Left hindlimb (tissue), 1 donor: ENCODE data around the gene PRCD.
A peak's percentile ranks its signal among the peaks of the same experiment; 100 is the strongest.

Experiments
- DNase-seq: peaks from one replicate; pipeline ENCODE4 v3.0.0-alpha.2; 2018

The PRCD gene

DNA sequence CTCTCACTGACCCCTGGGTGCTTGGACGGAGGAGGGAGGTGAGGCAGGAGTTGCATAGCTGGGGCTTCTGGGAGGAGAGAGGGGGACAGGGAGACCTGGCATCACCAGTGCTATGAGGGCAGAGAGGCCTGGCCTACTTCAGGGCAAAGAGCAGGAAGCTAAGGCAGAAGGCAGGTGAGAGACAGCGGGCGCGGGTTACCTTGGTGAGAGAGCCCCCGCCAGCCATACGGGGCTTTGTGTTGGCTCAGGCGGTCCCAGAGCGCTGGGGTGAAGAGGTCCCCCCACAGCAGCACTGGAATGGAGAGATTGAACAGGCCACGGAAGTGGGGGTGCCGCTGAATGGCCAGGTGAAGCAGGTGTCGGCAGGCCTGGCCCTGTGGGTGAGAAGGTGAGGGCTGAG, 34.3 kb downstream of the PRCD start:
- no peak for DNase-seq

DNA sequence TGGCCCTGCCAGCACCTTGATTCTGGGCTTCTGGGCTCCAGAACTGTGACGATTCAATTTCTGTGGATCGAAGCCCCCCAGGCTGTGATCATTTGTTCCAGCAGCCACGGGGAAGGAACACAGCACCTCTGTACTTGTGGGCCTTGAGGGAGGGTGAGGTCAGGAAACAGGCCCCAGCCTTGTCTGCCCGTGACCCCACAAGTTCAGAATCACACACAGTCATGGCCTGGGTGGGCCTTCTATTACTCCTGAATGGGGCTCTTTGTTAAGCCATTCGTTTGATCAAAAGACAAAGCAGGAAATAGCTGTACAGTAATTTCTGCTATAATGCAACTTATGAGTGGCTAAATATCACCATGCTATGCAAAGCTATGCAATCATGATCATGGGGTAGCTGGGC, 35.7 kb downstream of the PRCD start:
- DNase-seq, result no peak

DNA sequence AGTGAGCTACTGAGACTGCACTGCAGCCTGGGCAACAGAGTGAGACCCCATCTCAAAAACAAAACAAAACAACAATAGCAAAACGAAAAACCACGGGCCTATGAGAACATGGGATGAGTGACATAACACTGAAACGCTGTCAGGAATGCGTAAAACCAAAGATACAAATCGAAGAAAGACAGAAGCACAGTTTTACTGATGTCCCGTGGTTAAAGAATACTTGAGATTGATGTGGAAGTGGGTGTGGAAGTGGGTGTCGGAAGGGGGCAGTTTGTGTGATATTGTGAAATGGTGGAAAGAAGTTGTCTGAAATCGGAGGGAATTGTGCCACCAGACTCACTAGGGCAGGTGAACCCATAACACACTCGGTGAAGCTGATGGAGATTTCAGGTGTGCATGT, 36.3 kb downstream of the PRCD start:
- DNase-seq, result no peak

DNA sequence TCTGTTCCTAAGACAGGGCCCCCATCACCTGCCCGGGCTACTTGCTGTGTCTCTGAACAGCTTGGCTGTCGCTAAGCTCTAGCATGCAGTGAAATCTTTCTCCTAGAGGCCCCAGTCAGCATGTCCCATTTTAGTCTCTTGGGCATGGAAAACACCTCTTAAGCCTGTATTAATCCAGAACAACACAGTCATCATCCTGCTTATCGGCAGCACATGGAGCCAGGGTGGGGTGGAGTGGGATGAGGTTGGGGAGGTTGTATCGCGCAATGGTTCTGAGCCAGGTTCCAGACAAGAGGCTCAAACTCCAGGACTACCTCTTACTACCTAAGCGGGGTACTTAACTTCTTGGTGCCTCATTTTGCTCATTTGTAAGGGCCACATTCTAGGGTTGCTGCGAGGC, 38.0 kb downstream of the PRCD start:
- no peak for DNase-seq

DNA sequence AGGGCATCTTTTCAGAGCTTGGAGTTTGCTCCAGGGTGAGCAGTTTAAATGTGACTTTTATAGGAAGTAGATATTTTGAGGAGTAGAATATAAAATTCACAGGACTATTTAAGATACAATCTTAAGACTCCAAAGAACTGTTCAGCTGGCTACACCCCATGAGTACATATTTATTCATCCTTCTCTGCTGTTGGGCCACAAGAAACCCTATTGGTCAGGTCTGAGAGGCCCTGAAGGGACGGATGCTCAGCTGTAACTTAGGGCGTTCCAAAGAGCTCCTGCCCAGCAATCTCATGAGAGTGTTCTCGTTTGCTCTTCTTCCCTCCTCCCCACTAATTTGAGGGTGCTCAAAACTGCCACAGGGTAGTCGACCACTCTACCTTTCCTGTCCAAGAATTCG, 38.5 kb downstream of the PRCD start:
- no peak for DNase-seq

DNA sequence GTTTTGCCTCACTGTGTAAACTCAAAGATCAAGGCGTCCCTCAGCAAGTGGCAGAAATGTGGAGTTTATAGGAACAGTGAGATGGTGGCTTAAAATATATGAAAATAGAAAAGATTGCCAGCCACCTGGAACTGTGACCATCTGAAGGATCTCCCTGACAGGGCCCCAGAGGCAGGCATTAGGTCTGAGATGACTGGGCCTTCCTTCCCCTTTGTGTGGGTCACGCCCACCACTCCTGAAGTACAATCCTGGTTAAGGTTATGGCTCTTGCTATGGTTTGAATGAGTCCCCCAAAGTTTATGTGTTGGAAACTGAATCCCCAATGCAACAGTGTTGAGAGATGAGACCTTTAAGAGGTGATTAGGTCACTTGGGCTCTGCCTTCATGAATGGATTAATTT, 39.4 kb downstream of the PRCD start:
- DNase-seq, result no peak

DNA sequence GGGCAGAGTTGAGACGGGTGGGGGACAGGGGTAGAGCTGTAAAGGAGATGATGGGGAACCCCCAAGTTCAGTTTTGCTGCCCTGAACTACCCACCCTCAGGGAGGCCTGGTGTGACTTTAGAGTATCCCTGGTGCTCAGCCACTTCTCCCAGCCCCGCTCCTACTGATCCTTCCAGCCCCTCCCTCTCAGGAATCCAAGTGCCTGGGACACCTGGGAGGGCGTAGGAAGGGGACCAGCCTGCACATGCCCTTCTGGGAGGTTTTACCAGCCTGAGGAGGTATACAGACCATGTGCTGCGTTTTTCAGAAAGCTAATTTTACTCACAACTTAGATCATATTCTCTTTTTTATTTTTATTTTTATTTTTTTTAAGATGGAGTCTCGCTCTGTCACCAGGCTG, 41.7 kb downstream of the PRCD start:
- no peak for DNase-seq

DNA sequence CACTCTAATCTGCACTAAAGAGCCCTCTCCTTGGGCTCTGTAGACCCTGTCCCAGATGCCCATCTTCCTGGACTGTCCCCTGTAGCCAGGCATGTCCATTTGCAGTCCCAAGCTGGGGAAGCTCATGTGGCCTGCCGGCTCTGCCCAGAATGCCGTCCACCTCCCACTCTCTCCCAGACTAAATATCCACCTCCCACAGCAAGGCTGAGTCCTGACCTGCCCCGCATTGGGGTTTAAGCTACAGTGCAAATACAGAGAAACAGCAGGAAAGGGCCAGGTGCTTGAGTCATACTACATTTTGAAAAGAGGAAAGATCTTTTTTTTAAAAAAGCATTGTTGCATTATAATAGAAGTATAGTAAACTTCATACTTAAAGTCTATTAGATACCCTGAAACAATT, 42.8 kb downstream of the PRCD start:
- no peak for DNase-seq

DNA sequence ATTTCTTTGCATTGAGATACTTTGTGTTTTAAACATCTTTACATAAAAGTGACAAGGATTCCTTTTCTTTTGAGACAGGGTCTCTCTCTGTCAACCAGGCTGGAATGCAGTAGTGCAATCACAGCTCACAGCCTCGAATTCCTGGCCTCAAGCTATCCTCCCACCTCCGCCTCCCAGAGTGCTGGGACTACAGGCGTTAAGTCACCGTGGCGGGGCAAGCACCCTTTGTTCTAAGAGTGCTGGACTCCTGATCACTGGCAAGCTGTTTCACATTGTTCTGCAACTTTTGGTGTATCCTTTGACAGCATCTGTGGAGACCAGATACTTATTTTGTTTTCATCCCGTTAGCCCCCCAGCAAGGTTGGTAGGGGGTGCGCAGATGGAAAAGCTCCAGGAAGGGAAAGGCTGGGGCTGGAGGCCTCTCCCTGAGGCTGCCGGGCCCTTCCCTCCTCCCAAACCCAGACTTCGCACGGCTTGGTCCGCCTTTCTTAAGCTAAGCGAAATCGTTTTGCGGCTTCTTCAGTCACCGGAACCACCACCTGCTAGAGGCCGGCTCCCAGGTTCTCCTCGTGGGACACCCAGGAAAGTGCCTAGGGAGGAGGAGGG, 44.7 kb downstream of the PRCD start:
- no peak for DNase-seq

DNA sequence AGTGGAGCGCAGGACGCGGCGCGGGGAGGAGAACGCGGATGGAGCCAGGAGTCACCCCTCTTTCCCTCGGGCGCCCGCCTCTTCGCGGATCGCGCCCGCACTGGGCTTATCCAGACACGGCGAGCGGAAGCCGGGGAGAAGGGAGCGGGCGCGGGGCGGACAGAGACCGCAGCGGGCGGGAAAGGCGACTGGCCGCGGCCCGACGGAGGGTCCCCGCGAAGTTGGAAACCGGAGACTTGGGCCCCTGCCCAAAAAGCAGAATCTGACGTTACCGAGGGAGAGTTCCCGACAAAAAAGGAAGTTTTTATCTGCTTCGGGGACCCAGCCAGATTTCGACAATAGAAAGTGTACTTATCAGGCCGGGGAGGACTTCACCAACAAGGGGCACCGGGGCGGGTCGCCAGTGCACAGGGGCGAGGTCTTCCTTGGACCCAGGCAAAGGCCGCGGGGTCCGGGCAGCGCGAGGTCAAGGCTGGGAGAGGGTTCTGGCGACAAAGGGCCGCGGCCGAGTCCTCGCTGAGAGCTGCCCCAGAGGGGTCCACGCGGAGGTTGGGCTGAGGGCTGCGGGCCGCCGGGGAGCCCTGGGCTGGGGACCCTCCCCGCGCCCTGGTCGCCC, 45.3 kb downstream of the PRCD start:
- no peak for DNase-seq

DNA sequence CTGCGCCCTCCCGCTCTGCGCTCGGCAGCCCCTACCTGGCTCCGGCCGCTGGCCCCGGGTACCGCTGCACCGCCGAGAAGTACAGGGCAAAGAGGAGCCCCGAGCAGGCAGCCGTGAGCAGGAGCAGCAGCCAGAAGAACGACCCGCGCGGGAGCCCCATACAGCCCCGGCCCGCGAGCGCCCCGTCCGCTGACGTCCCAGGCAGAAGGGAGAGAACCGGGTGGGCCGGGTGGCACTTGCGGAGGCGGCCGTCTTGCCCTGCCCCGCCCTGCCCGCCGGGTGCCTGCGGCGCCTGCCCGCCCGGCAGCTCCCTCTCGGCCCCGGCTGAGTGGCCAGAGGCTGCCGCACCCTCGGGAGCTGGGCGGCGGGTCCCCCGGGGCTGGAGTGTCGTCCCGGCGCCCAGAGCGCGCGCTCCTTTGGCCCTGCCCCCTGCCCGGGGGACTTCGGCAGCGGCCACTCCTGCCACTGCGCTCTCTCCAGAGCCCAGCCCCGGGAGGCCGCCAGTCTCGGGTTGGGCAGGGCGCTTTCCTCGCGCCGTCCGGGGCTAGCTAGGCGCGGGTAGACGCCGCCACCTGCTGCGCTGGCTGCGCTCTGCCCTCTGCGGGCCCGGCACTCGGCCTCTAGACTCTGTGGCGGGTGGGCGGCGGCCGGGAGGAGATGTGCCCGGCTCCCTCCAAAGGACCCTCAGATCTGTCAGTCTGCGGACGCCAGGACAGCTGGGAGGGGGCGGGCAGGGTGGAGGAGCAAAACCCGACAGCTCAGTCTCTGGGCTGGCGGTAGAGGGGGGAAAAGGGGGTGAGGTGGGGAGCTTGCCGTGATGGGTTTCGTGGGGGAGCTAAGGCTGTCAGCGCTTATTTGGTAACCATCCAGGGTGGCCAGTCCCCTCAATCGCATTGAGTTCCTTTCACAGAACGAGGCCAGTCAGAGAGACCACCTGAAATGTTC, 46.1 kb downstream of the PRCD start, which contains the start of gene ST6GALNAC2:
Gene ST6GALNAC2, minus strand, starts transcription at position 212 of the 945 bp plus-strand sequence. Its CDS starts 52 bp downstream, at position 160.
- DNase-seq, result peak; percentile 51

DNA sequence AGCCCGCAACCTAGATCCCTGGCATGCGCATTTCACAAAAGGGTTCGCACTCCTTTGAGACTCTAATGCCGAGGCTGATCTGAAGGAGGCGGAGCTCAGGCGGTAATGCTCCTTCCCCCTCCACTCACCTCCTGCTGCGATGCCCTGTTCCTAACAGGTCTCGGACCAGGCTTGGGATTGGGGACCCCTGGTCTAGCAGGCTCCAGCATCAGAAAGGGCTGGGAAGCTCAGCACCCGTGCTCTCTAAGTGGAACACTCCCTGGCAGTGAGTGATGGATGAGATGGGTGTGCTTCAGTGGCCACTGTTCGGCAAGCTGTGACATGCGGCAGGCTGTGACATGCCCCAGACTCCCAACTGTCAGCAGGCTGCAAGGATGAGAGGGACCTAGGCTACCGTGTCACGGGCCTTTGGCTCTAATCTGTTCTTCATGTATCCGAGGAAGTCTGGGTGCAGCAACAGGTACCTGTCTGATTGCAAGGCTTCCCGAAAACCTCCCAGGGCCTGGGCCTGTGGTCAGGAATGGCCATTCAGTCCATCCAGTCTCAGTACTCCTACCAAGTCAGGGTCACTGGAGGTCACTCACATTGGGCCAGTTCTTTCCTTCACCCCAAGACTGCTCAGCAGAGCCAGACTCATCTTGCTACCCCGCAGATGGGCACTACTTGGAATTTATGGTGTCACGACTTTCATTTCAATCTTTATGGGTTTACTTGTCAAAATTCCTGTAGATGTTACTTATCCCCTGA, 47.1 kb downstream of the PRCD start:
- no peak for DNase-seq

DNA sequence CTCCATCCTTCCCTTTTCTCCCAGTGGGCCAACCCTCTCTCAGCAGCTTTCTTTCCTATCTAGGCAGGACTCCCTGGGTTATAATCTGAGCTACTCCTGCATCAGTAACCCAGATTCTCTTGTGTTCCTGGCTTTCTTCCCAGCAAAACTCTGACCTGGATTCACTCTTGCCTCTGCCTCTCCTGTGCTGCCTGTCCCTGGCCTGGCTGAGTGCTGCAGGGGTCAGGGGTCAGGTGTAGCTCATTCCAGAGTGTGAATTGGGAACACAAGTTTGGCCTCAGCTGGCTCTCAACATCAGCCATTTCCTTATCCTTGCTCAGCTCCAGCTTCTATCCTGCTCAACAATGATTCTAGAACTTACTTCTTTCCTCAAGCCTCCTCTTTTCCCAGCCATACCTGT, 48.3 kb downstream of the PRCD start:
- no peak for DNase-seq

DNA sequence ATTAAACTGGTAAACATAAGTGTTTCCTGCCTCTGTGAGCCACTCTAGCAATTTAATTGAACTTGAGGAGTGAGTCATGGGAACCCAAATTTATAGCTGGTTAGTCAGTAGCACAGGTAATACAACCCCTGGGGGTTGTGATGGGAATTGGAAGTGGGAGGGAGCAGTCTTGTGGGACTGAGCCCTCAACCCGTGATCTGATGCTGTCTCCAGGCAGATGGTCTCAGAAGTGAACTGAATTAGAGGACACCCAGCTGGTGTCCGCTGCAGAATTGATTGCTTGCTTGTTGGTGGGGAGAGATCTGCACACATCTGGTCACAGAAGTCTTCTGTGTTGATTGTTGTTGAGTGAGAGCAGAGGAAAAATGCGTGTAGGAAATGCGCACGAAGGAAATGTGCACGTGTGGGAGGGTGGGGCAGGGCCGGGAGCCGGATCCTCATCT, 53.6 kb downstream of the PRCD start:
- no peak for DNase-seq

DNA sequence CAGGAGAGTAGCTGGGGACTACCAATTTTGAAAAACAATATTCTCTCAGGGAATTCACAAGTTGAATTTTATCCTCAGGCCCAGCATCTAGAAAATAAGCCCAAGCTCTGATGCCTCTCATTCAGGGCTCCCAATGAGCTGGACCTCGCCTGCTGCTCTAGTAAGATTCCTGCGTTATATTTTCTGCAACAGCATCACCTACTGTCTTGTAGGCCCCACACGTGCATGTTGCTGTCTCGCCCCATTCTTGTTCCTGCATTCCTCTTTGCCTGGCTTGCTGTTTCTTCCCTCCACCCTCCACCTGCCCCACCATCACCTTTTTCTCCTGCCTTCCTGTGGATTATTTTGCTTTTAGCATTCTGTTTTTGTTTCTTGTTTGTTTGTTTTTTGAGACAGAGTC, 54.1 kb downstream of the PRCD start:
- no peak for DNase-seq

DNA sequence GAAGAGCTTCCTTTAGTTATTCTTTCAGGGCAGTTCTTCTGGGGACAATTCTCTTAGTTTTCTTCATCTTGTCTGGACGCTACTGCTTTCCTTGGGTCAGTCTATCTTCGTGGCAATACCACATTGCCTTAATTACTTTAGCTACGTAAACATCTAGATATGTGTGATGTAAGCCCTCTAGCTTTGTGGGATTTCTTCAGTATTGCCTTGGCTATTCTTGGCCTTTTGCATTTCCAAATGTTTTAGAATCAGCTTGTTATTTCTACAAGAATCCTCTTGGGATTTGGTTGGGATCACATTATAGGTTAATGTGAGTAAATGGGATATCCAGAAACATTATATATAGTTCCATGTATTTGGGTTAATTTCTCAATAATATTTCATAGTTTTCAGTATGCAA, 54.8 kb downstream of the PRCD start:
- DNase-seq, result no peak
